Fibroblast of lung (primary cell): ENCODE data around the gene CTNNA1. TPM values are rescaled to one million over a fixed set of nuclear protein-coding genes. Genes with fewer than 3 reads are reported as not detected.

Experiments used
- DNase-seq, 2 donors: peaks; one replicate each; pipeline versions ENCODE4 v3.0.0 to v3.0.0-alpha.2; 2010; ENCODE audit warnings: low read depth in 2 of 2
- H2AFZ ChIP-seq: 2 replicates; pipeline ENCODE4 v1.5.1; 2012; ENCODE audit warnings: low read length, control low read depth, inconsistent platforms
- H3K27ac ChIP-seq: 2 replicates; pipeline ENCODE4 v1.5.1; 2011; ENCODE audit warnings: low read length, control low read depth; ENCODE audit not compliant: insufficient read depth
- H3K27me3 ChIP-seq: 2 replicates; pipeline ENCODE4 v1.5.1; 2011; ENCODE audit warnings: mild to moderate bottlenecking, low read length; ENCODE audit not compliant: control insufficient read depth, insufficient read depth
- H3K36me3 ChIP-seq: 2 replicates; pipeline ENCODE4 v1.5.1; 2011; ENCODE audit warnings: low read length; ENCODE audit not compliant: control insufficient read depth, insufficient read depth
- H3K4me1 ChIP-seq: 2 replicates; pipeline ENCODE4 v1.5.1; 2011; ENCODE audit warnings: low read length; ENCODE audit not compliant: control insufficient read depth, insufficient read depth; ENCODE audit errors: extremely low read depth
- H3K4me2 ChIP-seq: 2 replicates; pipeline ENCODE4 v1.5.1; 2011; ENCODE audit warnings: low read length, control low read depth; ENCODE audit not compliant: insufficient read depth; ENCODE audit errors: extremely low read depth
- H3K4me3 ChIP-seq, 4 experiments: fragments of 200-600 bp in 1 of 4; sonication (generic) in 1 of 4; replicated peaks in 1 of 4; 2 replicates each; pipeline ENCODE4 v1.5.1; 2011 to 2016; ENCODE audit warnings: low read length in 4 of 4, low read depth in 3 of 4, mild to moderate bottlenecking in 3 of 4, control low read depth in 2 of 4, inconsistent platforms in 1 of 4, mixed read lengths in 1 of 4; ENCODE audit not compliant: insufficient read depth in 1 of 4; ENCODE audit errors: control extremely low read depth in 1 of 4
- H3K79me2 ChIP-seq: 2 replicates; pipeline ENCODE4 v1.5.1; 2012; ENCODE audit warnings: mild to moderate bottlenecking, low read length, inconsistent platforms; ENCODE audit not compliant: control insufficient read depth, insufficient read depth
- H3K9ac ChIP-seq: 2 replicates; pipeline ENCODE4 v1.5.1; 2011; ENCODE audit warnings: mild to moderate bottlenecking, low read length, control low read depth; ENCODE audit not compliant: insufficient read depth
- H3K9me3 ChIP-seq: 2 replicates; pipeline ENCODE4 v1.5.1; 2012; ENCODE audit warnings: low read depth, low read length; ENCODE audit not compliant: control insufficient read depth, insufficient read depth
- H4K20me1 ChIP-seq: 2 replicates; pipeline ENCODE4 v1.5.1; 2011; ENCODE audit warnings: low read length; ENCODE audit not compliant: control insufficient read depth, insufficient read depth; ENCODE audit errors: extremely low read depth
- EZH2 ChIP-seq: IDR thresholded peaks from 2 replicates; pipeline ENCODE4 v1.5.1; 2012; ENCODE audit warnings: low read length, control low read depth, mild to moderate bottlenecking; ENCODE audit errors: missing control alignments
- polyA plus RNA-seq, 2 donors: library from polyadenylated mRNA; depleted of rRNA in 1 of 2; stranded (reverse) in 1 of 2; unstranded in 1 of 2; fragments of >200 nt; gene quantifications; 2 replicates each; pipeline ENCODE4 v1.2.1, GENCODE V29; 2011 to 2012; ENCODE audit warnings: missing spikeins in 1 of 2
- total RNA-seq: library from RNA; depleted of rRNA; stranded (reverse); fragments of >200 nt; gene quantifications from 2 replicates; pipeline ENCODE4 v1.2.1, GENCODE V29; 2014
- TF ChIP-seq, protein P1 (sequence below), 2 donors: IDR thresholded peaks in 1 of 2; conservative IDR thresholded peaks in 1 of 2; 1 replicate in 1 of 2; 2 replicates in 1 of 2; pipeline ENCODE4 v1.5.1; 2011 to 2012; ENCODE audit warnings: low read length in 2 of 2, control low read depth in 1 of 2, inconsistent platforms in 1 of 2, low read depth in 1 of 2, mild to moderate bottlenecking in 1 of 2

The CTNNA1 gene
- total and polyA plus RNA-seq, 2 donors (not counting 1 experiment from before 2014, with no cell fraction given): 181 to 557 TPM

- no peak overlapping the region for H2AFZ ChIP-seq
Observed at GRCh38 chr5:138933522-138934290, 180.5 kb downstream of the CTNNA1 start.

DNA sequence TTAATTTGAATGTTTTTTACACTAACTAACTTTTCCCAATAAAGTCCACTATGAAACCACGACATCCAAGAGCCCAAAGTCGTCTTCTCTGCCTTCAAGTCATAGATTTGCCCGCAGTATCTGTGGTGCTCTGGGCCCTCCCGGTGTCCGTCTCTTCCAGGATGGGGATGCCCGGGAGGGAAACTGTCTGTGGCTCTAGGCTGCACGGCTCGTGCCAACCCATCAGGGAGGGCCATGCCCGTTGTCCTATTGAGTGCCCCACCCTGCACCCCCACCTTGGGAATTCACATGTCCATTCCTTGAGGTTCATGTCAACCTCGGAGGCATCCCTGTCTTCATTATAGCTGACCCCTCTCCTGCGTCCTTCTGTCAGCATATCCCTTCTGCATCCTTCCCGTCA is 181.7 kb downstream of the CTNNA1 start:
- no peak overlapping the region for H3K4me2 ChIP-seq
- H3K9me3 ChIP-seq: no peaks in the 10 kb centered on the region
- H3K4me3 ChIP-seq: no peak overlapping the region
- H4K20me1 ChIP-seq: no peaks in the 10 kb centered on the region
- H3K27ac ChIP-seq: no peak overlapping the region
- no peaks in the 10 kb centered on the region for H3K4me1 ChIP-seq
- TF ChIP-seq, protein P1, sequence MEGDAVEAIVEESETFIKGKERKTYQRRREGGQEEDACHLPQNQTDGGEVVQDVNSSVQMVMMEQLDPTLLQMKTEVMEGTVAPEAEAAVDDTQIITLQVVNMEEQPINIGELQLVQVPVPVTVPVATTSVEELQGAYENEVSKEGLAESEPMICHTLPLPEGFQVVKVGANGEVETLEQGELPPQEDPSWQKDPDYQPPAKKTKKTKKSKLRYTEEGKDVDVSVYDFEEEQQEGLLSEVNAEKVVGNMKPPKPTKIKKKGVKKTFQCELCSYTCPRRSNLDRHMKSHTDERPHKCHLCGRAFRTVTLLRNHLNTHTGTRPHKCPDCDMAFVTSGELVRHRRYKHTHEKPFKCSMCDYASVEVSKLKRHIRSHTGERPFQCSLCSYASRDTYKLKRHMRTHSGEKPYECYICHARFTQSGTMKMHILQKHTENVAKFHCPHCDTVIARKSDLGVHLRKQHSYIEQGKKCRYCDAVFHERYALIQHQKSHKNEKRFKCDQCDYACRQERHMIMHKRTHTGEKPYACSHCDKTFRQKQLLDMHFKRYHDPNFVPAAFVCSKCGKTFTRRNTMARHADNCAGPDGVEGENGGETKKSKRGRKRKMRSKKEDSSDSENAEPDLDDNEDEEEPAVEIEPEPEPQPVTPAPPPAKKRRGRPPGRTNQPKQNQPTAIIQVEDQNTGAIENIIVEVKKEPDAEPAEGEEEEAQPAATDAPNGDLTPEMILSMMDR (conservative IDR thresholded peaks at IDR 0.05 in 1 of 2, IDR thresholded peaks at IDR 0.05 in 1 of 2; ENCODE audit: low read depth in 1 of 2, low read length in 2 of 2): no peak
- no peak for TF ChIP-seq EZH2
- no peak overlapping the region for H3K9ac ChIP-seq
- no peak for DNase-seq
- H2AFZ ChIP-seq: no peak overlapping the region
- no peaks in the 10 kb centered on the region for H3K79me2 ChIP-seq
- H3K36me3 ChIP-seq: peaks cover 24% of the 10 kb centered on the region
- no peaks in the 10 kb centered on the region for H3K27me3 ChIP-seq

More at GRCh38 chr5:138933522-138934290, 180.5 kb downstream of the CTNNA1 start:
- Histone ChIP-seq H3K4me3 (no peak overlapping the region), H3K36me3 (peaks cover 26% of the 10 kb centered on the region), H4K20me1 (no peaks in the 10 kb centered on the region), H3K27ac (no peak overlapping the region), H3K79me2 (no peaks in the 10 kb centered on the region), H3K9me3 (no peaks in the 10 kb centered on the region), H3K4me2 (no peak overlapping the region), H3K27me3 (no peaks in the 10 kb centered on the region), H3K9ac (no peak overlapping the region), H3K4me1 (no peaks in the 10 kb centered on the region)
- TF ChIP-seq EZH2: no peak
- TF ChIP-seq, protein P1 (conservative IDR thresholded peaks at IDR 0.05 in 1 of 2, IDR thresholded peaks at IDR 0.05 in 1 of 2; ENCODE audit: low read depth in 1 of 2, low read length in 2 of 2): no peak
- no peak for DNase-seq

- Histone ChIP-seq H3K79me2 (no peaks in the 10 kb centered on the region), H3K27me3 (no peaks in the 10 kb centered on the region), H4K20me1 (no peaks in the 10 kb centered on the region), H3K4me1 (no peaks in the 10 kb centered on the region), H3K4me3 (no peak overlapping the region), H3K27ac (no peak overlapping the region), H3K9me3 (no peaks in the 10 kb centered on the region), H3K9ac (no peak overlapping the region), H3K4me2 (no peak overlapping the region), H3K36me3 (peaks cover 20% of the 10 kb centered on the region), H2AFZ (no peak overlapping the region)
- TF ChIP-seq EZH2: no peak
- TF ChIP-seq, protein P1 (conservative IDR thresholded peaks at IDR 0.05 in 1 of 2, IDR thresholded peaks at IDR 0.05 in 1 of 2; ENCODE audit: low read depth in 1 of 2, low read length in 2 of 2): no peak
- DNase-seq: no peak
Observed at GRCh38 chr5:138935466-138935865, 182.2 kb downstream of the CTNNA1 start.
